ENCODE measurements around the gene DIPK1B.

Gene DIPK1B

GRCh38 chr9:136691316-136692184 is 20.8 kb upstream of the DIPK1B start:
- ChIA-PET POLR2A (no interaction called here), CTCF (interaction anchor here (3.9 kb wide), 1 partner anchor 20 kb away, joined by 19 read pairs; no protein-coding TSS in a partner anchor)
- H3K9me3 ChIP-seq (ENCODE audit: control insufficient read depth, insufficient read depth, low read depth, low read length) = no peaks in the 10 kb centered on the region
- no peaks in the 10 kb centered on the region for H3K4me1 ChIP-seq (ENCODE audit: control insufficient read depth, insufficient read depth, low read length)
- H3K36me3 ChIP-seq (ENCODE audit: control insufficient read depth in 2 of 2, insufficient read depth in 1 of 2, low read length in 2 of 2) = no peaks in the 10 kb centered on the region
- no peak overlapping the region for H3K4me3 ChIP-seq (ENCODE audit: low read depth, low read length)
- TF ChIP-seq TSHZ1 (tag by site-specific recombination; IDR thresholded peaks at IDR 0.05; ENCODE audit: borderline replicate concordance) (no peak), SP2 (tag by site-specific recombination; IDR thresholded peaks at IDR 0.05) (0 out of 2 replicates have a peak, but pooled peaks have one; percentile 16), KLF1 (tag by site-specific recombination; IDR thresholded peaks at IDR 0.05) (peak; percentile 43)
- no peak overlapping the region for H3K27ac ChIP-seq (ENCODE audit: extremely low read depth, low read depth, low read length)

- no peak overlapping the region for H3K27ac ChIP-seq (ENCODE audit: extremely low read depth, low read depth, low read length)
- TF ChIP-seq SP2 (tag by site-specific recombination; IDR thresholded peaks at IDR 0.05) (peak; percentile 23; the same call in 1 of the 2 replicates), ZIC2 (tag by site-specific recombination; IDR thresholded peaks at IDR 0.05) (no peak), ZFHX2 (tag by site-specific recombination; conservative IDR thresholded peaks at IDR 0.05) (peak; percentile 52), ZNF600 (tag by site-specific recombination; IDR thresholded peaks at IDR 0.05) (peak; percentile 54; the same call in 1 of the 2 replicates)
- ChIA-PET CTCF (interaction anchor here (1.1 to 4.0 kb wide), 4 partner anchors 10 to 20 kb away, joined by 4 to 24 read pairs (median 10); no protein-coding TSS in a partner anchor), POLR2A (interaction anchor here (1.1 to 1.4 kb wide), 2 partner anchors 19 to 36 kb away, joined by 3 to 6 read pairs; no protein-coding TSS in a partner anchor)
- no peaks in the 10 kb centered on the region for H3K9me3 ChIP-seq (ENCODE audit: control insufficient read depth, insufficient read depth, low read depth, low read length)
- H3K4me1 ChIP-seq (ENCODE audit: control insufficient read depth, insufficient read depth, low read length) = no peaks in the 10 kb centered on the region
- H3K36me3 ChIP-seq (ENCODE audit: control insufficient read depth in 2 of 2, insufficient read depth in 1 of 2, low read length in 2 of 2) = no peaks in the 10 kb centered on the region
- H3K4me3 ChIP-seq (ENCODE audit: low read depth, low read length) = no peak overlapping the region
These were observed 19.9 kb upstream of the DIPK1B start for GRCh38 chr9:136692185-136693134.

- POLR2A ChIA-PET = interaction anchor here (1.0 to 1.4 kb wide), 3 partner anchors 20 to 35 kb away, joined by 3 to 6 read pairs (median 4); no protein-coding TSS in a partner anchor
- TF ChIP-seq ZSCAN4 (tag by site-specific recombination; IDR thresholded peaks at IDR 0.05) (no peak), WT1 (tag by site-specific recombination; IDR thresholded peaks at IDR 0.05) (no peak), ZNF624 (tag by site-specific recombination; IDR thresholded peaks at IDR 0.05) (no peak), ZNF148 (tag by site-specific recombination; IDR thresholded peaks at IDR 0.05; ENCODE audit: borderline replicate concordance) (no peak), ZNF211 (tag by site-specific recombination; IDR thresholded peaks at IDR 0.05; ENCODE audit: low read depth) (no peak), ZNF449 (tag by site-specific recombination; IDR thresholded peaks at IDR 0.05) (no peak), PRDM1 (tag by site-specific recombination; IDR thresholded peaks at IDR 0.05) (no peak)
These were observed 19.3 kb upstream of the DIPK1B start for GRCh38 chr9:136693135-136693489.

More at GRCh38 chr9:136693135-136693489, 19.3 kb upstream of the DIPK1B start:
- Histone ChIP-seq H3K9me3 (ENCODE audit: control insufficient read depth, insufficient read depth, low read depth, low read length) (no peaks in the 10 kb centered on the region), H3K4me3 (ENCODE audit: low read depth, low read length) (no peak overlapping the region), H3K4me1 (ENCODE audit: control insufficient read depth, insufficient read depth, low read length) (no peaks in the 10 kb centered on the region), H3K36me3 (ENCODE audit: control insufficient read depth in 2 of 2, insufficient read depth in 1 of 2, low read length in 2 of 2) (no peaks in the 10 kb centered on the region), H3K27ac (ENCODE audit: extremely low read depth, low read depth, low read length) (no peak overlapping the region)
- CTCF ChIA-PET = interaction anchor here (0.7 to 4.0 kb wide), 7 partner anchors 11 to 209 kb away, joined by 4 to 24 read pairs (median 8); no protein-coding TSS in a partner anchor

Data from HEK293 (cell line).